GM18861 (cell line): ENCODE measurements around the gene CENATAC.
"Not testable (repeated sequence)": the region's sequence is repeated elsewhere in the genome, so short reads cannot be mapped to it uniquely, and the experiment has no call there.

Experiments
- ATAC-seq: cut with Tn5 transposase; IDR thresholded peaks from one replicate; pipeline ENCODE4 v1.9.1; 2021; ENCODE audit not compliant: unreplicated experiment

The CENATAC gene, protein sequence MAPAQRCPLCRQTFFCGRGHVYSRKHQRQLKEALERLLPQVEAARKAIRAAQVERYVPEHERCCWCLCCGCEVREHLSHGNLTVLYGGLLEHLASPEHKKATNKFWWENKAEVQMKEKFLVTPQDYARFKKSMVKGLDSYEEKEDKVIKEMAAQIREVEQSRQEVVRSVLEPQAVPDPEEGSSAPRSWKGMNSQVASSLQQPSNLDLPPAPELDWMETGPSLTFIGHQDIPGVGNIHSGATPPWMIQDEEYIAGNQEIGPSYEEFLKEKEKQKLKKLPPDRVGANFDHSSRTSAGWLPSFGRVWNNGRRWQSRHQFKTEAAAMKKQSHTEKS

DNA sequence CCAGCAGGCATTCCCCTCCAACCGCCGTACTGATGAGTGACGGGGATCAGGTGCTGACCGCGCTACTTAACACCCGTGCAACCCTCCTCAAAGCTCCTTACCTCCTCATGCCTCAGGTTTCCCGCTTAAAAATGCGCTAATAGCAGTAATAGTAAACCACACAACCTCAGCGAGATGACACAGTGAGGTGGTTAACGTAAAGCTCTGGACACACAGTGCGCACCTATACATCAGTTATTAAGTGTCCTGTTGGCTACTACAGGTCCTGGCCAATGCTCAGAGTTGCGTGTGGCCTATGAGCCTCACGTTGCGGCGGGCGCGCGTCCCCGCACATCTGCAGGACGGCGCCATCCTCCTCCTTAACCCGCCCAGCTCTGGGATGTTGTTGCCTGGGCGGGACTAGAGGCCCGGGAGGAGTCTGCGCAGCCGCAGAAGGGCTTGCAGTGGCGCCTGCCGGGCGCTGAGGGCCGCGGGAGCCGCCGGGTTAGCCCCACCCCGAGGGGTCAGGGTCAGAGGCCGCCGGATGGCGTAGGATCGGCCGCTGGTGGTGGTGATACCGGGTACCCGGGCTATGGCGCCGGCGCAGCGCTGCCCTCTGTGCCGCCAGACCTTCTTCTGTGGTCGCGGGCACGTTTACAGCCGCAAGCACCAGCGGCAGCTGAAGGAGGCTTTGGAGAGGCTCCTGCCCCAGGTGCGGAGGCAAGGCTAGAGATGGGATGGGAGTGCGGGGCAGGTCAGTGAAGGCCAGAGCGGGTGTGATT lies at the start of gene CENATAC:
Gene CENATAC, plus strand, starts transcription at position 512 of the 761 bp plus-strand sequence. Its CDS starts 60 bp downstream, at position 572.
- peak; percentile 92 for ATAC-seq

- no peak for ATAC-seq
Measured at GRCh38 chr11:118953265-118953664, 44.7 kb upstream of the CENATAC start.

- ATAC-seq: not testable (repeated sequence)
Measured at GRCh38 chr11:118953976-118954375, 44.0 kb upstream of the CENATAC start.

DNA sequence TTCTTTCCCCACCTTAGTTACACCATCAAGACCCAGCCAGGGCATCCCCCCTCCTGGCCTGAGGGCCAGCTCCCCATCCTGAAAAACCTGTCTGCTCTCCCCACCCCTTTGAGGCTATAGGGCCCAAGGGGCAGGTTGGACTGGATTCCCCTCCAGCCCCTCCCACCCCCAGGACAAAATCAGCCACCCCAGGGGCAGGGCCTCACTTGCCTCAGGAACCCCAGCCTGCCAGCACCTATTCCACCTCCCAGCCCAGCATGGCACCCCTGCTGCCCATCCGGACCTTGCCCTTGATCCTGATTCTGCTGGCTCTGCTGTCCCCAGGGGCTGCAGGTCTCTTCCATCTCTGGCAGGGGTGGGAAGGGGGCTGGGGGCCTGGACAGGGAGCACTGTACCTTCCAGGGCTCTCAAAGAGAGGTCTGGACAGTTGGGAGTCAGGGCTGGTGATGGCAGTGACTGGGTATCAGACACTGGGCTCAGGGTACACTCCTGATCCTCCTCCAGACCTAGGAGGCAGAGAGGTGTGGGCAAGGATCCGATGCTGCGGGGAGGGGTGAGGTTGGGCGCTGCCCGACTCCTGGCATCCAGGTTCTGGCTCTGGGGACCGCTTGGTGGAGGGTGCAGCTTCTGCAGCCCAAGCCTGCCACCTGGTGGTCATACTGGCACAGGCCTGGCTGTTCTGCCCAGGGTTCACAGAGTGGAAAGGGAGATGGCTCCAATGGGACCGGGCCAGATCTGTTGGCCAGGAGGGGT lies 41.7 kb upstream of the CENATAC start, which contains the start of gene UPK2:
Gene UPK2, plus strand, starts transcription at position 205 of the 753 bp plus-strand sequence. Its CDS starts 53 bp downstream, at position 258.
- no peak for ATAC-seq

- no peak for ATAC-seq
Measured at GRCh38 chr11:118956847-118957469, 41.0 kb upstream of the CENATAC start.

DNA sequence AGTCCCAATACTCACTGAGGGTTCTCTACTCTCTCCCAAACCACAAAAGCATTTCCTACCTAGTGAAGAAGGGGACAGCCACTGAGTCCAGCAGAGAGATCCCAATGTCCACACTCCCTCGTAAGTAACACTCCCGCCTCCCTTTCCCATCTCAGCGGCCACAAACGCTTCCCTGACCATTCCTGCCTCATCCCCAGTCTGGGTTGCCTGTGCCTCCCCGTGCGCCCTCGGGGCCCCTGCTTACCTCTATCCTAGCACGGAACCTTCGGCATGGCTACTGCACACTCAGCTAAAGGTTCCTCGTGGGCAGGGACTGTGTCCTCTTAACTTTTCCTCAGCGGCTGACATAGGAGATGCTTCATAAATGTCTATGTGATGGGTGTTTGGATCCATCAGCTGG lies 40.4 kb upstream of the CENATAC start:
- no peak for ATAC-seq

DNA sequence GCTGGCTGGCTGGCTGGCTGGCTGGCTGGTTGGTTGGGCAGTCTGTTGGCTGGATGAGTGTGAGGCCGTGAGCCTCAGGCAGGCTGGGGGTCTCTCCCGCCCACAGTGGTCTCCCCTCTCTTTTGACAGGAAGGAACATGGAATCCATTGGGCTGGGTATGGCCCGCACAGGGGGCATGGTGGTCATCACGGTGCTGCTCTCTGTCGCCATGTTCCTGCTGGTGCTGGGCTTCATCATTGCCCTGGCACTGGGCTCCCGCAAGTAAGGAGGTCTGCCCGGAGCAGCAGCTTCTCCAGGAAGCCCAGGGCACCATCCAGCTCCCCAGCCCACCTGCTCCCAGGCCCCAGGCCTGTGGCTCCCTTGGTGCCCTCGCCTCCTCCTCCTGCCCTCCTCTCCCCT lies 40.0 kb upstream of the CENATAC start:
- ATAC-seq: no peak

- no peak for ATAC-seq
Measured at GRCh38 chr11:118958577-118958976, 39.4 kb upstream of the CENATAC start.

DNA sequence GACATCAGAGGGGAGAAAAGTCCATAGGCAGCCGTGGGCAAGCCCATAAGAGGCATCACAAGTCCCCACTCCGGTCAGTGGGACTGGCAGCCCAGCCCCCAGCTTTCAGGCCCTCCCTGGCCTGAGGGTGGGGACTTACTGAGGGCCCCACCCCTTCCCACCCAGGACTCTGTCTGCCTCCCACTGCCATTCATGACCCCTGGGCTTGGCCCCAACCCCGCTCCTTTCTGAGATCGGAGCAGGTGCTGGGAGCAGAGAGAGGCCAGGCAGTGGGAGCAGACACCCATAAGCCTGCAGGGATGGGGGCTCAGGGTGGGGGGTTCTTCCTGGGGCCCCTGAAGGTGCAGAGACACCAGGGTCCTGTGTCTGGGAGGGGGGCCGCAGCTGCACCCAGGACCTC lies 36.7 kb upstream of the CENATAC start:
- ATAC-seq: no peak

GRCh38 chr11:118961591-118961990 lies 36.3 kb upstream of the CENATAC start:
- ATAC-seq: no peak

DNA sequence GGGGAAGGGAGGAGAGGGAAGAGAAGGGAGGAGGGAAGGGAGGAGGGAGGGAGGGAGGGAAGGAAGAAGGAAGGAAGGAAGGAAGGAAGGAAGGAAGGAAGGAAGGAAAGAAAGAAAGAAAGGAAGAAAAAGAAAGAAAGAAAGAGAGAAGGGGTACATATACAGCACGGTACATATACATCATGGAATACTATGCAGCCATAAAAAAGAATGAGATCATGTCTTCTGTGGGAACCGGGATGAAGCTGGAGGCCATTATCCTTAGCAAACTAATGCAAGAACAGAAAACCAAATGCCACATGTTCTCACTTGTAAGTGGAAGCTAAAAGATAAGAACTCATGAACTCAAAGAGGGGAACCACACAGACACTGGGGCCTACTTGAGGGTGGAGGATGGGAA lies 28.4 kb upstream of the CENATAC start:
- ATAC-seq: not testable (repeated sequence)

GRCh38 chr11:118971646-118972045 lies 26.3 kb upstream of the CENATAC start, which contains the start of gene FOXR1:
FOXR1 (plus strand) TSS chr11:118971761; CDS start chr11:118971932, 171 bp downstream.
- no peak for ATAC-seq

DNA sequence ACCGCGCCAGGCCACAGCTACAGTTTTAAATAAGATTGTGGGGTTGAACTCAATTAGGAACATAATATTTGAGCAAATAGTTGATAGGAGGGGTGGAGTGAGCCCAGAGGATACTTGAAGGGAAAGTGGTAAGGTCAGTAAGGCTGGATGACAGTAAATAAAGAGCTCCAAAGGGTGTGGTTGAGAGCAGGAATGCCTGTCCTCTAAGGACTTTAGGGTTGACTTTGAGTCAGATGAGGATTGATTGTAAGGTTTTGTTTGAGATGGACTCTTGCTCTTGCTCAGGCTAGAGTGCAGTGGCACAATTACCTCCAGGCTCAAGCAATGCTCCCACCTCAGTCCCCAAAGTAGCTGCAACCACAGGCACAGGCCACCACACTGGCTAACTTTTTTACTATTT lies 24.0 kb upstream of the CENATAC start:
- no peak for ATAC-seq

DNA sequence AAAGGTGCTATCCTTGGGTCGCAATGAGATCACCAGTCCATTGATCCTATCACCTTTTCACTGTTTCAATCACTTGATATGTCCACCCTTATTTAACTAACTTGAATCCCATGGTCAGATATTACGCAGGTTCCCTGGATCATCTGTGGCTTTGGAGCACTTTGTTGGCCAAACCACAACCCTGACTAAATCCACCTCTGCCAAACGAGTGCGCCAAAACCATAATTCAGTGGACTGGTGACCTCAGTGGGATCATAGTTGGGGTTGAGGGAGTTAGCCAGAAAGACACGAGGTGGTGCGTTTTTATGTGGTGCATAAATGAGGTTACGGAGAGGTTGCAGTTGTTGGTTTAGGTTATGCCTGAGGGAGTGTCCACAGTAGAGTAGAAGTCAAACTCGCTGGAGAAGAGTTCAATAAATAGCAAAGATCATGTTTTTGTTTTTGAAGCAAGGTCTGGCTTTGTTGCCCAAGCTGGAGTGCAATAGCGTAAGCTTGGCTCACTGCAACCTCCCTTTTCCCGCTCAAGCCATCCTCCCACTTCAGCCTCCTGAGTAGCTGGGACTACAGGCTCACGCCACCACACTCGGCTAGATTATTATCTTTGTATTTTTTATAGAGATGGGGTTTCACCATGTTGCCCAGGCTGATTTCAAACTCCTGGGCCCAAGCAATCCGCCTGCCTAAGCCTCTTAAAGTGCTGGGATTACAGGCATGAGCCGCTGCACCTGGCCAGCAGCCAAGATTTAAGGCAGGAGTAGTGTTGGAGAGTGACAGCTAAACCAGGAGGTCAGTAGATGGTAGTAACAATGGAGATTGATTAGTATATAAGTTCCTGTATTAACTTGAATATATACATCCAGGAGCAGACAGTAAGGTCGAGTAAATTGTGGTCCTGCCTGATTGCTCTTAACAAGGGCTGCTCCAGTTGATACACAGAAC lies 21.9 kb upstream of the CENATAC start:
- ATAC-seq: no peak

- ATAC-seq: no peak
Measured at GRCh38 chr11:118979434-118979833, 18.5 kb upstream of the CENATAC start.

DNA sequence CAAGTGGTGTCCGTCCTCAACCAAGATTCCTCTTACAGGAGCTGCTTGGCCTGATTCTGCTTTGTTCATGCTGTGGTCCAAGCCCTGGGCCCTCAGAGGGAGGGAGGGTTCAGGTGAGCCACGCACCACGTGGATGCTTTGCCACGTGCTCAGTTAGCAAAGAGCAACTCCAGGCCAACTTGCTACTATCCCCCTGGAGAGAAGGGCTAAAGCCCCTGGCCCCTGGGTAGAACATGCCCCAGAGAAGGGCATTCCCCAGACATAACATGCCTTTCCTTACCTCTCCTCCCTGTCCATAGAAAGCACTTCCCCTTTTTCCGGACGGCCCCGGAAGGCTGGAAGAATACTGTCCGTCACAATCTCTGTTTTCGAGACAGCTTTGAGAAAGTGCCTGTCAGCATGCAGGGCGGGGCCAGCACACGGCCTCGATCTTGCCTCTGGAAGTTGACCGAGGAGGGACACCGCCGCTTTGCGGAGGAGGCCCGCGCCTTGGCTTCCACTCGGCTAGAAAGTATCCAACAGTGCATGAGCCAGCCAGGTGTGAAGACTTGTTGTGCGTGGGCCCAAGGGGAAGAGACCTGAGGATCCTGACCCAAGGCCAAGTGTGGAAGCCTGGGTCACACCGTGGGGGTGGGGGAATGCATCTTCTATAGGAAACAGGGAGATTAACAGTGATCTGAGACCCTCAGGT lies 17.6 kb upstream of the CENATAC start:
- no peak for ATAC-seq

DNA sequence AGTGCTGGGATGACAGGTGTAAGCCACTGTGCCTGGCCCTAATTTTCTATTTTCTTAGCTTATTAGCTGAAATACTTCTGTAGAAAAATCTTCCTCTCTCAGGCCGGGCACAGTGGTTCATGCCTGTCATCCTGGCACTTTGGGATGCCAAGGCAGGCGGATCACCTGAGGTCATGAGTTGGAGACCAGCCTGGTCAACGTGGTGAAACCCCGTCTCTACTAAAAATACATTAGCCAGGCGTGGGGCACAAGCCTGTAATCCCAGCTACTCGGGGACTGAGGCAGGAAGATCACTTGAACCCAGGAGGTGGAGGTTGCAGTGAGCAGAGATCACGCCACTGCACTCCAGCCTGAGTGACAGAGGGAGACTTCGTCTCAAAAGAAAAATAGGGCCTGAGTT lies 13.6 kb upstream of the CENATAC start:
- not testable (repeated sequence) for ATAC-seq

DNA sequence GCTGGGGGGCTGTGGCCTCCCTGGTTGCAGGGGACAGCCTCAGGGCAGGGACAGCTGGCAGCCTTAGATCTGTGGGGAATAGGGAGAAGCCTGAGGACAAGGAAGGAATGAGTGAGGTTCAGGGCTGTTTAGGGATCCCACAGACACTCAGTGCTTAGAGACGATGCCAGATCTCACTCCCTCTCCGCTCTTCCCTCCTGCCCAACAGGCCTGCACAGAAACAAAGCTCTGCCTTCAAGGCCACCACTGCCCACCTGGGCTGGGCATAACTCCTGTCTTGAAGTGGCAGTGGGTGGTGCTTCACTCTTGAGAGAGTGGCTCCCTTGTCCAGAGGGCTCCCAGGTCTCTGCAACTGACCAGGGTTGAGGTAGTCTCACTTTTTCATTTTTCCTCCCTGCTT lies 13.1 kb upstream of the CENATAC start:
- ATAC-seq: no peak

DNA sequence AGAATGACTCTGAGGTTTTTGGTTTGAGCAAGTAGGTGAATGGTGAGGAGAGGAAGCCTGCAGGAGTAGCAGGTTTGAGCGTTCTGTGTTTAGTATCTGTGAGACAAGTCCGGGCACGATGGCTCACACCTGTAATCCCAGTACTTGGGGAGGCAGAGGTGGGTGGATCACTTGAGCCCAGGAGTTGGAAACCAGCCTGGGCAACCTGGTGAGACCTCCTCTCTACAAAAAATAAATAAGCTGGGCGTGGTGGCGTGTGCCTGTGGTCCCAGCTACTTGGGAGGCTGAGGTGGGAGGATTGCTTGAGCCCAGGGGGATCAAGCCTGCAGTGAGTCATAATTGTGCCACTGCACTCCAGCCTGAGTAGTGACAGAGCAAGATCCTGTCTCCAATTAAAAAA lies 9.7 kb upstream of the CENATAC start:
- no peak for ATAC-seq
